ENCODE data around the gene KIF21B.

DNA sequence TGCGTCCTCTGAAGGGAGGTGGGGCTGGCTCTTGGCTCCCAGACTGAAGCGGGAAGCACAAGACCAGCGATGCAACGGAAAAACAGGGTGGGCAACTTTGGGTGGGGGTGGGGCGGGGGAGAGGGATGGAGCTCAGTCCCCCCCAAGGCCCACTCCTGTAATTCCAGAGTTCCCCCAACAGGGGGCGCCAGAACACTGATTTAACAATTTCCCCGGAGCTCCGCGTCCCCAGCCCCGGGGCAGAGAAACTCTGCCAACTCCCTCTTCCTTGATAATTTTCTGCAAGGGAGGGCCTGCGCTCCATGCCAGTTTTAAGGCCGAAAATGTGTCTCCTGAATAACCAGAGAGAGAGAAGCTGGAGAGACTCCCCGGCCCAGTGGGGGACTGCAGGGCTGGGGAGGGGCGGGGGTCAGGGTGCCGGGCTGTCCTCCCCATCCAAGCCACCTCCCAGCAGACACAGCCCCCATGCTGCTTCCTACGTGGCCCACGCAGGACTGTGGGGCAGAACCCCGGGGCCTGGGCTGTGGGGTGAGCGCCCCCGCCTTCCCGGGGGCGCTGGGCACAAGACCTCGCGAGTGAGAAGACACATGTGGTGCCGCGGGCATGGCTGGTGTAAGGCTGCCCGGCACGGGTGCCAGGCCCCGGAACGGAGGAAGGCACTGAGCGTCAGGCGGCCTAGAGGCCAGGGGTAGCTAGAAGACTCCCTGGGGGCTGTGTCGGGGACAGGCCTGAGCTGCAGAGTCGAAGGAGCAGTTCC lies 51.4 kb downstream of the KIF21B start:
- TF ChIP-seq, protein P1, sequence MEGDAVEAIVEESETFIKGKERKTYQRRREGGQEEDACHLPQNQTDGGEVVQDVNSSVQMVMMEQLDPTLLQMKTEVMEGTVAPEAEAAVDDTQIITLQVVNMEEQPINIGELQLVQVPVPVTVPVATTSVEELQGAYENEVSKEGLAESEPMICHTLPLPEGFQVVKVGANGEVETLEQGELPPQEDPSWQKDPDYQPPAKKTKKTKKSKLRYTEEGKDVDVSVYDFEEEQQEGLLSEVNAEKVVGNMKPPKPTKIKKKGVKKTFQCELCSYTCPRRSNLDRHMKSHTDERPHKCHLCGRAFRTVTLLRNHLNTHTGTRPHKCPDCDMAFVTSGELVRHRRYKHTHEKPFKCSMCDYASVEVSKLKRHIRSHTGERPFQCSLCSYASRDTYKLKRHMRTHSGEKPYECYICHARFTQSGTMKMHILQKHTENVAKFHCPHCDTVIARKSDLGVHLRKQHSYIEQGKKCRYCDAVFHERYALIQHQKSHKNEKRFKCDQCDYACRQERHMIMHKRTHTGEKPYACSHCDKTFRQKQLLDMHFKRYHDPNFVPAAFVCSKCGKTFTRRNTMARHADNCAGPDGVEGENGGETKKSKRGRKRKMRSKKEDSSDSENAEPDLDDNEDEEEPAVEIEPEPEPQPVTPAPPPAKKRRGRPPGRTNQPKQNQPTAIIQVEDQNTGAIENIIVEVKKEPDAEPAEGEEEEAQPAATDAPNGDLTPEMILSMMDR (conservative IDR thresholded peaks at IDR 0.05; ENCODE audit: low read depth, low read length), result peak; percentile 82
- no peak for TF ChIP-seq EZH2 (IDR thresholded peaks at IDR 0.05; ENCODE audit: borderline replicate concordance, low read depth, low read length, poor library complexity, severe bottlenecking)

All from A673 (cell line).